K562 (cell line): ENCODE results near the gene EWSR1. TPM values are rescaled to one million over a fixed set of nuclear protein-coding genes. Genes with fewer than 3 reads are reported as not detected.

ENCODE experiments used
- DMBX1 ChIP-seq: fragments of 250-450 bp; sonication (Bioruptor Pico); IDR thresholded peaks from 2 replicates; pipeline ENCODE4 v1.8.0; 2022; ENCODE audit warnings: inconsistent platforms, mild to moderate bottlenecking, moderate library complexity, borderline replicate concordance
- DPF2 ChIP-seq: fragments of 450-650 bp; IDR thresholded peaks from 2 replicates; pipeline ENCODE4 v1.6.1; 2016
- EZH2 ChIP-seq: IDR thresholded peaks from 2 replicates; pipeline ENCODE4 v1.6.1; 2012; ENCODE audit warnings: low read depth, mild to moderate bottlenecking, inconsistent platforms, low read length, borderline replicate concordance
- HDAC6 ChIP-seq: IDR thresholded peaks from 2 replicates; pipeline ENCODE4 v1.6.1; 2012; ENCODE audit warnings: low read depth, mild to moderate bottlenecking, control low read depth, inconsistent platforms, low read length, moderate library complexity
- HDAC8 ChIP-seq: fragments of 450-650 bp; IDR thresholded peaks from 2 replicates; pipeline ENCODE4 v1.6.1; 2016; ENCODE audit warnings: mild to moderate bottlenecking, missing genetic modification characterization, moderate library complexity, missing compliant biosample characterization
- KDM2B ChIP-seq: fragments of 250-450 bp; sonication (Bioruptor Pico); IDR thresholded peaks from 2 replicates; pipeline ENCODE4 v1.8.0; 2021; ENCODE audit warnings: mild to moderate bottlenecking, moderate library complexity
- KDM4B ChIP-seq, 2 experiments: fragments of 450-650 bp in 1 of 2; sonication (generic) in 1 of 2; IDR thresholded peaks; 2 replicates each; pipeline ENCODE4 v1.6.1; 2016 to 2017; ENCODE audit warnings: borderline replicate concordance in 2 of 2, antibody characterized with exemption in 1 of 2, low read depth in 1 of 2, mild to moderate bottlenecking in 1 of 2
- NR2C1 ChIP-seq, 2 experiments: fragments of 450-650 bp; IDR thresholded peaks; 2 replicates each; pipeline ENCODE4 v1.6.1; 2017; ENCODE audit warnings: mild to moderate bottlenecking in 2 of 2, antibody characterized with exemption in 1 of 2, inconsistent platforms in 1 of 2, missing compliant biosample characterization in 1 of 2, missing genetic modification characterization in 1 of 2
- POLR2AphosphoS2 ChIP-seq: IDR thresholded peaks from 2 replicates; pipeline ENCODE4 v1.6.1; 2012; ENCODE audit warnings: low read length, improper control_type of control experiment
- PTBP1 ChIP-seq: fragments of 200-400 bp; formaldehyde crosslinking; IDR thresholded peaks from 2 replicates; pipeline ENCODE4 v1.6.1; 2017; ENCODE audit warnings: low read depth, low read length
- RBM34 ChIP-seq: fragments of 200-400 bp; formaldehyde crosslinking; IDR thresholded peaks from 2 replicates; pipeline ENCODE4 v1.6.1; 2018; ENCODE audit warnings: low read length, borderline replicate concordance; ENCODE audit not compliant: insufficient read depth
- SMARCE1 ChIP-seq: fragments of 450-650 bp; IDR thresholded peaks from 2 replicates; pipeline ENCODE4 v1.7.1; 2016; ENCODE audit warnings: mild to moderate bottlenecking
- SMC3 ChIP-seq: conservative IDR thresholded peaks from 2 replicates; pipeline ENCODE4 v1.6.1; 2011; ENCODE audit warnings: low read depth, low read length, improper control_type of control experiment; ENCODE audit not compliant: insufficient read depth
- SNIP1 ChIP-seq: fragments of 450-650 bp; IDR thresholded peaks from 2 replicates; pipeline ENCODE4 v1.7.1; 2017; ENCODE audit warnings: low read depth, mild to moderate bottlenecking
- SP2 ChIP-seq: IDR thresholded peaks from 2 replicates; pipeline ENCODE4 v1.6.1; 2011; ENCODE audit warnings: mild to moderate bottlenecking, low read depth, low read length, moderate library complexity; ENCODE audit not compliant: poor library complexity, severe bottlenecking; ENCODE audit errors: extremely low read depth
- STAT5A ChIP-seq: IDR thresholded peaks from 2 replicates; pipeline ENCODE4 v1.6.1; 2012; ENCODE audit warnings: low read length, inconsistent platforms, borderline replicate concordance
- TCF7L2 ChIP-seq: fragments of 150-350 bp; IDR thresholded peaks from 2 replicates; pipeline ENCODE4 v1.6.1; 2016; ENCODE audit warnings: low read depth, mild to moderate bottlenecking, low read length, moderate library complexity
- TEAD4 ChIP-seq, 2 experiments: sonication (generic) in 1 of 2; formaldehyde crosslinking in 1 of 2; IDR thresholded peaks; 2 replicates each; pipeline versions ENCODE4 v1.6.1 to v1.8.0; 2012 to 2022; ENCODE audit warnings: borderline replicate concordance in 1 of 2, inconsistent platforms in 1 of 2, low read length in 1 of 2, mild to moderate bottlenecking in 1 of 2, missing genetic modification reagents in 1 of 2
- ZNF121 ChIP-seq: sonication (generic); formaldehyde crosslinking; conservative IDR thresholded peaks from 2 replicates; pipeline ENCODE4 v1.8.0; 2022; ENCODE audit warnings: missing genetic modification reagents
- ZNF561 ChIP-seq: fragments of 450-650 bp; formaldehyde crosslinking; conservative IDR thresholded peaks from 2 replicates; pipeline ENCODE4 v1.4.0; 2020; ENCODE audit warnings: mild to moderate bottlenecking, moderate library complexity
- ZZZ3 ChIP-seq: fragments of 450-650 bp; IDR thresholded peaks from 2 replicates; pipeline ENCODE4 v1.6.1; 2016; ENCODE audit warnings: antibody characterized with exemption, mild to moderate bottlenecking, moderate library complexity
- polyA plus RNA-seq, 8 experiments: library from polyadenylated mRNA; depleted of rRNA in 4 of 8; stranded (reverse) in 5 of 8; unstranded in 3 of 8; fragments of >200 nt; fragmentation: Nextera tagmentation in 2 of 8; fragmentation: Illumina TruSeq in 1 of 8; extraction: Ambion mirVana in 2 of 8; extraction: Trizol in 1 of 8; gene quantifications; 2 replicates each; pipeline versions ENCODE4 v1.2.1 to v1.2.3, GENCODE V29; 2011 to 2014; ENCODE audit warnings: inconsistent platforms in 1 of 8, missing spikeins in 1 of 8
- total RNA-seq, 7 experiments: library from RNA; depleted of rRNA in 6 of 7; stranded (reverse); fragments of >200 nt in 6 of 7; fragmentation: Illumina TruSeq in 2 of 7; extraction: Trizol in 2 of 7; gene quantifications; 2 replicates each; pipeline versions ENCODE4 v1.2.1 to v1.2.3, GENCODE V29; 2011 to 2021; ENCODE audit warnings: low replicate concordance in 1 of 7
- TF ChIP-seq, protein P1 (sequence below): sonication (generic); formaldehyde crosslinking; IDR thresholded peaks from 2 replicates; pipeline ENCODE4 v1.8.0; 2023; ENCODE audit warnings: missing genetic modification reagents, mild to moderate bottlenecking, borderline replicate concordance
- TF ChIP-seq, protein P2 (sequence below): fragments of 250-450 bp; sonication (Bioruptor Pico); IDR thresholded peaks from 2 replicates; pipeline ENCODE4 v1.5.0; 2021

Gene EWSR1
- total and polyA plus RNA-seq, 9 of the 15 experiments (the other 6 are each of a cell fraction or from before 2014, with no cell fraction given), result 83.3 to 450 (median 239) TPM

DNA sequence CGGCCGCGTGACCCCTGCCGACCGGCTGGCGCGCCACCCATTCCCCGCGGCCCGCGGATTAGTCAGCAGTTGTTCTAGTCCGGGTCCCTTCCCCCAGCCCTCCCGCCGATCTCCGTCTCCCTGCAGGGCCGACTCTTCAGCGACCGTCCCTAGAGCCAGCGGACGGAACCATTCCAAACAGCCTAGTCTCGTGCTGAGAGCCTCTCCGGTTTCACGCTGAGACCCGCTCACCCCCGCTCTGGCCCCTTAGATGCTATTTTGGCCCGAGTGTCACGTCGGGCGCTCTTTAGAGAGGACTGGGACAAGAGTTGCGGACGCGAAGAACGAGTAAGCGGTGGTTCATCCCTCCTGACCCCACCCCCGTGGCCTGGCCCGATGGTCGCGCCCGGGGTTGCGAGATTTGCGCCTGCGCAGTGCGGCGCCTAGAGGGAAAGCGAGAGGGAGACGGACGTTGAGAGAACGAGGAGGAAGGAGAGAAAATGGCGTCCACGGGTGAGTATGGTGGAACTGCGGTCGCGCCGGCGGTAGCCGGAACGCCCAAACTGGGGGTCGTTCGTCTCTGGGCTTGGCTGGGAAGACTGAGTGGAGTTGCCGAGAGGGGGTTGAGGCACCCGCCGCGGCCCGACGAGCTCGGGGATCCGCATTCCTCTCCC is at the start of gene EWSR1, which contains the start of gene RHBDD3 (continued):
- no peak for TF ChIP-seq HDAC6
- no peak for TF ChIP-seq ZNF561 (CRISPR knock-in tag)
- no peak for TF ChIP-seq POLR2AphosphoS2
- 0 out of 4 replicates have a peak, but pooled peaks of 1 of the 2 experiments have one; percentile 53 for TF ChIP-seq KDM4B (IDR thresholded peaks at IDR 0.05; ENCODE audit: borderline replicate concordance in 2 of 2, low read depth in 1 of 2)
- no peak for TF ChIP-seq TEAD4 (IDR thresholded peaks at IDR 0.05; ENCODE audit: low read length)
- TF ChIP-seq TEAD4 (CRISPR knock-in tag; IDR thresholded peaks at IDR 0.05; ENCODE audit: borderline replicate concordance), result 0 out of 2 replicates have a peak, but pooled peaks have one; percentile 29
- TF ChIP-seq EZH2, result no peak
- no peak for TF ChIP-seq SP2
- TF ChIP-seq SMC3, result no peak
- no peak for TF ChIP-seq SMARCE1
- TF ChIP-seq ZNF121, result no peak
- peak; percentile 93 for TF ChIP-seq TCF7L2
- no peak for TF ChIP-seq KDM2B
- TF ChIP-seq, protein P1, sequence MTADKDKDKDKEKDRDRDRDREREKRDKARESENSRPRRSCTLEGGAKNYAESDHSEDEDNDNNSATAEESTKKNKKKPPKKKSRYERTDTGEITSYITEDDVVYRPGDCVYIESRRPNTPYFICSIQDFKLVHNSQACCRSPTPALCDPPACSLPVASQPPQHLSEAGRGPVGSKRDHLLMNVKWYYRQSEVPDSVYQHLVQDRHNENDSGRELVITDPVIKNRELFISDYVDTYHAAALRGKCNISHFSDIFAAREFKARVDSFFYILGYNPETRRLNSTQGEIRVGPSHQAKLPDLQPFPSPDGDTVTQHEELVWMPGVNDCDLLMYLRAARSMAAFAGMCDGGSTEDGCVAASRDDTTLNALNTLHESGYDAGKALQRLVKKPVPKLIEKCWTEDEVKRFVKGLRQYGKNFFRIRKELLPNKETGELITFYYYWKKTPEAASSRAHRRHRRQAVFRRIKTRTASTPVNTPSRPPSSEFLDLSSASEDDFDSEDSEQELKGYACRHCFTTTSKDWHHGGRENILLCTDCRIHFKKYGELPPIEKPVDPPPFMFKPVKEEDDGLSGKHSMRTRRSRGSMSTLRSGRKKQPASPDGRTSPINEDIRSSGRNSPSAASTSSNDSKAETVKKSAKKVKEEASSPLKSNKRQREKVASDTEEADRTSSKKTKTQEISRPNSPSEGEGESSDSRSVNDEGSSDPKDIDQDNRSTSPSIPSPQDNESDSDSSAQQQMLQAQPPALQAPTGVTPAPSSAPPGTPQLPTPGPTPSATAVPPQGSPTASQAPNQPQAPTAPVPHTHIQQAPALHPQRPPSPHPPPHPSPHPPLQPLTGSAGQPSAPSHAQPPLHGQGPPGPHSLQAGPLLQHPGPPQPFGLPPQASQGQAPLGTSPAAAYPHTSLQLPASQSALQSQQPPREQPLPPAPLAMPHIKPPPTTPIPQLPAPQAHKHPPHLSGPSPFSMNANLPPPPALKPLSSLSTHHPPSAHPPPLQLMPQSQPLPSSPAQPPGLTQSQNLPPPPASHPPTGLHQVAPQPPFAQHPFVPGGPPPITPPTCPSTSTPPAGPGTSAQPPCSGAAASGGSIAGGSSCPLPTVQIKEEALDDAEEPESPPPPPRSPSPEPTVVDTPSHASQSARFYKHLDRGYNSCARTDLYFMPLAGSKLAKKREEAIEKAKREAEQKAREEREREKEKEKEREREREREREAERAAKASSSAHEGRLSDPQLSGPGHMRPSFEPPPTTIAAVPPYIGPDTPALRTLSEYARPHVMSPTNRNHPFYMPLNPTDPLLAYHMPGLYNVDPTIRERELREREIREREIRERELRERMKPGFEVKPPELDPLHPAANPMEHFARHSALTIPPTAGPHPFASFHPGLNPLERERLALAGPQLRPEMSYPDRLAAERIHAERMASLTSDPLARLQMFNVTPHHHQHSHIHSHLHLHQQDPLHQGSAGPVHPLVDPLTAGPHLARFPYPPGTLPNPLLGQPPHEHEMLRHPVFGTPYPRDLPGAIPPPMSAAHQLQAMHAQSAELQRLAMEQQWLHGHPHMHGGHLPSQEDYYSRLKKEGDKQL (CRISPR knock-in tag), result no peak
- no peak for TF ChIP-seq ZZZ3
- peak; percentile 40; the same call in 1 of the 2 replicates for TF ChIP-seq DPF2
- no peak for TF ChIP-seq HDAC8 (tag)
- no peak for TF ChIP-seq STAT5A
- peak; percentile 91 for TF ChIP-seq NR2C1 (IDR thresholded peaks at IDR 0.05)
- TF ChIP-seq NR2C1 (tag; IDR thresholded peaks at IDR 0.05), result peak; percentile 85
- TF ChIP-seq SNIP1, result no peak
- no peak for TF ChIP-seq PTBP1
- TF ChIP-seq, protein P2, sequence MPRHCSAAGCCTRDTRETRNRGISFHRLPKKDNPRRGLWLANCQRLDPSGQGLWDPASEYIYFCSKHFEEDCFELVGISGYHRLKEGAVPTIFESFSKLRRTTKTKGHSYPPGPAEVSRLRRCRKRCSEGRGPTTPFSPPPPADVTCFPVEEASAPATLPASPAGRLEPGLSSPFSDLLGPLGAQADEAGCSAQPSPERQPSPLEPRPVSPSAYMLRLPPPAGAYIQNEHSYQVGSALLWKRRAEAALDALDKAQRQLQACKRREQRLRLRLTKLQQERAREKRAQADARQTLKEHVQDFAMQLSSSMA (CRISPR knock-in tag), result no peak
- TF ChIP-seq DMBX1 (CRISPR knock-in tag), result peak; percentile 50; the same call in 1 of the 2 replicates
- TF ChIP-seq RBM34, result no peak
